Renal cortical epithelial cell (primary cell): ENCODE data around the gene ACACB. TPM values are rescaled to one million over a fixed set of nuclear protein-coding genes. Genes with fewer than 3 reads are reported as not detected.

Experiments
- DNase-seq: peaks from one replicate; pipeline ENCODE4 v3.0.0-alpha.2; 2011; ENCODE audit warnings: low read depth
- total RNA-seq: library from RNA; depleted of rRNA; stranded (reverse); fragments of >200 nt; gene quantifications from 2 replicates; pipeline ENCODE4 v1.2.3, GENCODE V29; 2014

The ACACB gene
- total RNA-seq, 1 donor from 2014 or later: 8.9 TPM

- DNase-seq: peak; percentile 61
Observed at GRCh38 chr12:109277899-109278762, 161.7 kb downstream of the ACACB start.

- no peak for DNase-seq
Observed at GRCh38 chr12:109278912-109279311, 162.5 kb downstream of the ACACB start.

- DNase-seq: no peak
Observed at GRCh38 chr12:109279525-109279924, 163.1 kb downstream of the ACACB start.

GRCh38 chr12:109281452-109281851 is 165.1 kb downstream of the ACACB start:
- DNase-seq: no peak

GRCh38 chr12:109284392-109284791 is 168.0 kb downstream of the ACACB start:
- no peak for DNase-seq

GRCh38 chr12:109286252-109286651 is 169.9 kb downstream of the ACACB start:
- DNase-seq: no peak

GRCh38 chr12:109286652-109287051 is 170.3 kb downstream of the ACACB start:
- DNase-seq: no peak

- DNase-seq: no peak
Observed at GRCh38 chr12:109287181-109287580, 170.8 kb downstream of the ACACB start.

- no peak for DNase-seq
Observed at GRCh38 chr12:109287811-109288469, 171.6 kb downstream of the ACACB start.

GRCh38 chr12:109288571-109288970 is 172.2 kb downstream of the ACACB start:
- no peak for DNase-seq

- DNase-seq: no peak
Observed at GRCh38 chr12:109289004-109289403, 172.6 kb downstream of the ACACB start.

- DNase-seq: no peak
Observed at GRCh38 chr12:109289551-109289950, 173.2 kb downstream of the ACACB start.

GRCh38 chr12:109290061-109290460 is 173.7 kb downstream of the ACACB start:
- no peak for DNase-seq

GRCh38 chr12:109291117-109291516 is 174.7 kb downstream of the ACACB start:
- no peak for DNase-seq

- DNase-seq: peak; percentile 31
Observed at GRCh38 chr12:109291521-109292341, 175.3 kb downstream of the ACACB start.

- DNase-seq: no peak
Observed at GRCh38 chr12:109292342-109292711, 175.9 kb downstream of the ACACB start.

- no peak for DNase-seq
Observed at GRCh38 chr12:109293106-109293505, 176.7 kb downstream of the ACACB start.

GRCh38 chr12:109294286-109294796 is 178.0 kb downstream of the ACACB start:
- DNase-seq: no peak

GRCh38 chr12:109295764-109296425 is 179.5 kb downstream of the ACACB start:
- no peak for DNase-seq

GRCh38 chr12:109296431-109296830 is 180.0 kb downstream of the ACACB start:
- no peak for DNase-seq

GRCh38 chr12:109299849-109300248 is 183.5 kb downstream of the ACACB start:
- no peak for DNase-seq
